Endothelial cell of umbilical vein (primary cell): Measurements from ENCODE around the gene SPTB.

Source experiments
- EZH2 ChIP-seq: IDR thresholded peaks from 2 replicates; pipeline ENCODE4 v1.6.1; 2012; ENCODE audit warnings: borderline replicate concordance, low read depth, mild to moderate bottlenecking, moderate library complexity, low read length, inconsistent platforms; ENCODE audit not compliant: severe bottlenecking
- FOS ChIP-seq: IDR thresholded peaks from 2 replicates; pipeline ENCODE4 v1.6.1; 2011; ENCODE audit warnings: mild to moderate bottlenecking, low read length, moderate library complexity, borderline replicate concordance; ENCODE audit not compliant: insufficient read depth
- GATA2 ChIP-seq: IDR thresholded peaks from 2 replicates; pipeline ENCODE4 v1.7.0; 2011; ENCODE audit warnings: low read depth, mild to moderate bottlenecking, moderate library complexity, mixed read lengths, low read length; ENCODE audit not compliant: insufficient read length, insufficient read depth
- JUN ChIP-seq: IDR thresholded peaks from 2 replicates; pipeline ENCODE4 v1.6.1; 2011; ENCODE audit warnings: borderline replicate concordance, low read depth; ENCODE audit not compliant: insufficient read length, insufficient read depth
- MAX ChIP-seq: IDR thresholded peaks from 2 replicates; pipeline ENCODE4 v1.6.1; 2011; ENCODE audit not compliant: insufficient read depth, insufficient read length
- MYC ChIP-seq: IDR thresholded peaks from one replicate; pipeline ENCODE4 v1.6.1; 2011; ENCODE audit warnings: mild to moderate bottlenecking, low read depth, low read length
- POLR2A ChIP-seq: IDR thresholded peaks from 2 replicates; pipeline ENCODE4 v1.6.1; 2012; ENCODE audit warnings: low read depth, mild to moderate bottlenecking, control low read depth, low read length
- POLR2AphosphoS5 ChIP-seq: IDR thresholded peaks from 2 replicates; pipeline ENCODE4 v1.6.1; 2012; ENCODE audit warnings: low read depth, mild to moderate bottlenecking, control low read depth, low read length, moderate library complexity; ENCODE audit not compliant: insufficient read depth
- TF ChIP-seq, protein P1 (sequence below), 2 donors: IDR thresholded peaks; 1 replicate in 1 of 2; 2 replicates in 1 of 2; pipeline ENCODE4 v1.5.1; 2011; ENCODE audit warnings: low read length in 2 of 2, mild to moderate bottlenecking in 2 of 2, moderate library complexity in 2 of 2, control low read depth in 1 of 2, inconsistent platforms in 1 of 2, low read depth in 1 of 2; ENCODE audit not compliant: insufficient read depth in 1 of 2; ENCODE audit errors: extremely low read depth in 1 of 2

DNA sequence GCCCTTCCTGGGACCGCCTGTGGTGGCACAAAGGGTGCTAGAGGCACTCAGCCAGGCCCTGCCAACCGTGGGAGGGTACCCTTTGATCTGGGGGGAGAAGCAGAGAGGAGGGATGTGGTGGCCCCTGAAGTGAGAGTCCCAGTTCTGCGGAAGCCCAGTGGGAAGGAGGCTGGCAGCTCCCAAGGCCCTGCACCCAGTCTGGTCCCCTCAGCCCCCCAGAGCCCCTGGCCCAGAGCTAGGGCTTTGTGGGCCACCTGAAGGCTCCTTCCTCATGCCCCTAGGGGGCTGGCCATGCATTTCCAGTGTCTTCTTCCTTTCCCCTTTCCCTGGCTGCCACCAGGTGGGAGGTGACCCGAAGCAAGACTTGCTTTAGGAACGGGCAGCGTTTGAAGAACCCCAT, 131.2 kb downstream of the SPTB start:
- TF ChIP-seq, protein P1, sequence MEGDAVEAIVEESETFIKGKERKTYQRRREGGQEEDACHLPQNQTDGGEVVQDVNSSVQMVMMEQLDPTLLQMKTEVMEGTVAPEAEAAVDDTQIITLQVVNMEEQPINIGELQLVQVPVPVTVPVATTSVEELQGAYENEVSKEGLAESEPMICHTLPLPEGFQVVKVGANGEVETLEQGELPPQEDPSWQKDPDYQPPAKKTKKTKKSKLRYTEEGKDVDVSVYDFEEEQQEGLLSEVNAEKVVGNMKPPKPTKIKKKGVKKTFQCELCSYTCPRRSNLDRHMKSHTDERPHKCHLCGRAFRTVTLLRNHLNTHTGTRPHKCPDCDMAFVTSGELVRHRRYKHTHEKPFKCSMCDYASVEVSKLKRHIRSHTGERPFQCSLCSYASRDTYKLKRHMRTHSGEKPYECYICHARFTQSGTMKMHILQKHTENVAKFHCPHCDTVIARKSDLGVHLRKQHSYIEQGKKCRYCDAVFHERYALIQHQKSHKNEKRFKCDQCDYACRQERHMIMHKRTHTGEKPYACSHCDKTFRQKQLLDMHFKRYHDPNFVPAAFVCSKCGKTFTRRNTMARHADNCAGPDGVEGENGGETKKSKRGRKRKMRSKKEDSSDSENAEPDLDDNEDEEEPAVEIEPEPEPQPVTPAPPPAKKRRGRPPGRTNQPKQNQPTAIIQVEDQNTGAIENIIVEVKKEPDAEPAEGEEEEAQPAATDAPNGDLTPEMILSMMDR (IDR thresholded peaks at IDR 0.05; ENCODE audit: extremely low read depth in 1 of 2, insufficient read depth in 1 of 2, low read depth in 1 of 2, low read length in 2 of 2) = no peak
- TF ChIP-seq POLR2A (no peak), EZH2 (no peak), MAX (no peak), JUN (no peak), POLR2AphosphoS5 (no peak), MYC (no peak), GATA2 (no peak), FOS (no peak)
